UCSD-AML1 (cell line): Measurements from ENCODE around the gene WDR59.
"Not testable (repeated sequence)": the region's sequence is repeated elsewhere in the genome, so short reads cannot be mapped to it uniquely, and the experiment has no call there.

Experiments
- DNase-seq: peaks from one replicate; lab custom pipeline; 2025; ENCODE audit not compliant: unreplicated experiment; lab: John Stamatoyannopoulos, UW

Gene WDR59

GRCh38 chr16:75013123-75013522 lies 28.2 kb upstream of the WDR59 start:
- not testable (repeated sequence) for DNase-seq

GRCh38 chr16:75012380-75013081 lies 27.6 kb upstream of the WDR59 start:
- DNase-seq: no peak

- DNase-seq: no peak
These were observed 26.8 kb upstream of the WDR59 start for GRCh38 chr16:75011634-75012307.

- DNase-seq: no peak
These were observed 25.5 kb upstream of the WDR59 start for GRCh38 chr16:75010427-75010826.

- DNase-seq: no peak
These were observed 22.5 kb upstream of the WDR59 start for GRCh38 chr16:75007443-75007842.

- no peak for DNase-seq
These were observed 20.8 kb upstream of the WDR59 start for GRCh38 chr16:75005697-75006096.

- no peak for DNase-seq
These were observed 19.5 kb upstream of the WDR59 start for GRCh38 chr16:75004460-75004859.

- no peak for DNase-seq
These were observed 19.0 kb upstream of the WDR59 start for GRCh38 chr16:75003931-75004330.

GRCh38 chr16:75002474-75002873 lies 17.6 kb upstream of the WDR59 start:
- peak; percentile 22 for DNase-seq

GRCh38 chr16:75000481-75001081 lies 15.7 kb upstream of the WDR59 start:
- peak; percentile 41 for DNase-seq

- peak; percentile 41 for DNase-seq
These were observed 14.9 kb upstream of the WDR59 start for GRCh38 chr16:74999609-75000480.

- peak; percentile 55 for DNase-seq
These were observed 14.3 kb upstream of the WDR59 start for GRCh38 chr16:74999219-74999608.

GRCh38 chr16:74998481-74999218 lies 13.7 kb upstream of the WDR59 start, which contains the start of gene ZNRF1:
ZNRF1 (plus strand) TSS chr16:74999024; CDS start chr16:74999672, 648 bp downstream.
- peak; percentile 90 for DNase-seq

GRCh38 chr16:74997042-74997491 lies 12.1 kb upstream of the WDR59 start:
- no peak for DNase-seq

- no peak for DNase-seq
These were observed 11.1 kb upstream of the WDR59 start for GRCh38 chr16:74995986-74996385.

- DNase-seq: peak; percentile 18
These were observed 6.9 kb upstream of the WDR59 start for GRCh38 chr16:74991593-74992403.

- DNase-seq: no peak
These were observed 6.3 kb upstream of the WDR59 start for GRCh38 chr16:74991268-74991592.

GRCh38 chr16:74990832-74991231 lies 5.9 kb upstream of the WDR59 start:
- DNase-seq: no peak

GRCh38 chr16:74989864-74990263 lies 4.9 kb upstream of the WDR59 start:
- DNase-seq: not testable (repeated sequence)
